PFSK-1 (cell line): ENCODE data around the gene NEURL1B.

Experiments
- FOXP2 ChIP-seq: optimal IDR thresholded peaks from 2 replicates; pipeline ENCODE3; 2011; ENCODE audit warnings: borderline replicate concordance, control low read depth, inconsistent platforms; ENCODE audit not compliant: insufficient read depth; ENCODE audit errors: extremely low read length, extremely low read depth
- POLR2AphosphoS5 ChIP-seq: IDR thresholded peaks from 2 replicates; pipeline ENCODE4 v1.6.1; 2012; ENCODE audit warnings: low read depth, mild to moderate bottlenecking, control low read depth, low read length, moderate library complexity
- REST ChIP-seq, 2 experiments: IDR thresholded peaks; 2 replicates each; pipeline versions ENCODE4 v1.6.1 to v1.8.0; 2011 to 2012; ENCODE audit warnings: low read depth in 2 of 2, low read length in 2 of 2, control low read depth in 1 of 2, inconsistent platforms in 1 of 2, mild to moderate bottlenecking in 1 of 2, moderate library complexity in 1 of 2; ENCODE audit not compliant: insufficient read depth in 1 of 2
- SIN3A ChIP-seq: IDR thresholded peaks from 2 replicates; pipeline ENCODE4 v1.6.1; 2012; ENCODE audit warnings: mild to moderate bottlenecking, low read length, moderate library complexity, borderline replicate concordance; ENCODE audit not compliant: insufficient read depth
- TAF1 ChIP-seq: IDR thresholded peaks from 2 replicates; pipeline ENCODE4 v1.6.1; 2012; ENCODE audit warnings: low read length, control low read depth, borderline replicate concordance; ENCODE audit not compliant: insufficient read depth

NEURL1B gene

GRCh38 chr5:172680921-172681320 is 39.9 kb downstream of the NEURL1B start:
- TF ChIP-seq POLR2AphosphoS5 (no peak), SIN3A (no peak), REST (IDR thresholded peaks at IDR 0.05; ENCODE audit: insufficient read depth in 1 of 2, low read depth in 2 of 2, low read length in 2 of 2) (no peak), TAF1 (no peak), FOXP2 (no peak)

GRCh38 chr5:172681421-172681820 is 40.4 kb downstream of the NEURL1B start:
- TF ChIP-seq REST (IDR thresholded peaks at IDR 0.05; ENCODE audit: insufficient read depth in 1 of 2, low read depth in 2 of 2, low read length in 2 of 2) (no peak), SIN3A (no peak), POLR2AphosphoS5 (no peak), TAF1 (no peak), FOXP2 (no peak)

GRCh38 chr5:172683264-172683644 is 42.2 kb downstream of the NEURL1B start:
- no peak for TF ChIP-seq POLR2AphosphoS5
- TF ChIP-seq REST (IDR thresholded peaks at IDR 0.05; ENCODE audit: insufficient read depth in 1 of 2, low read depth in 2 of 2, low read length in 2 of 2) = no peak
- TF ChIP-seq TAF1 = no peak
- TF ChIP-seq FOXP2 = no peak
- no peak for TF ChIP-seq SIN3A

GRCh38 chr5:172683645-172684471 is 42.8 kb downstream of the NEURL1B start:
- TF ChIP-seq TAF1 = no peak
- no peak for TF ChIP-seq REST (IDR thresholded peaks at IDR 0.05; ENCODE audit: insufficient read depth in 1 of 2, low read depth in 2 of 2, low read length in 2 of 2)
- no peak for TF ChIP-seq FOXP2
- no peak for TF ChIP-seq SIN3A
- TF ChIP-seq POLR2AphosphoS5 = no peak

GRCh38 chr5:172685091-172685490 is 44.0 kb downstream of the NEURL1B start:
- TF ChIP-seq FOXP2 (no peak), TAF1 (no peak), REST (IDR thresholded peaks at IDR 0.05; ENCODE audit: insufficient read depth in 1 of 2, low read depth in 2 of 2, low read length in 2 of 2) (no peak), POLR2AphosphoS5 (no peak), SIN3A (no peak)
